K562 (cell line): ENCODE data around the gene DMAC2L. TPM values are rescaled to one million over a fixed set of nuclear protein-coding genes. Genes with fewer than 3 reads are reported as not detected.

Experiments
- ARID3A ChIP-seq: IDR thresholded peaks from 2 replicates; pipeline ENCODE4 v1.6.1; 2012; ENCODE audit warnings: low read depth, low read length, improper control_type of control experiment, borderline replicate concordance
- BRF1 ChIP-seq: IDR thresholded peaks from 3 replicates; pipeline ENCODE4 v1.6.1; 2011; ENCODE audit warnings: borderline replicate concordance, mild to moderate bottlenecking; ENCODE audit not compliant: insufficient read length; ENCODE audit errors: extremely low read depth
- E4F1 ChIP-seq: fragments of 250-450 bp; sonication (Bioruptor Pico); IDR thresholded peaks from 2 replicates; pipeline ENCODE4 v1.5.0; 2021; ENCODE audit warnings: mild to moderate bottlenecking, borderline replicate concordance
- FOXP4 ChIP-seq: sonication (generic); formaldehyde crosslinking; IDR thresholded peaks from 2 replicates; pipeline ENCODE4 v1.8.0; 2022; ENCODE audit warnings: mild to moderate bottlenecking, missing genetic modification reagents, borderline replicate concordance
- GATAD2A ChIP-seq: fragments of 450-650 bp; IDR thresholded peaks from 2 replicates; pipeline ENCODE4 v1.6.1; 2017
- HNRNPH1 ChIP-seq: fragments of 200-400 bp; formaldehyde crosslinking; optimal IDR thresholded peaks from 2 replicates; pipeline ENCODE3; 2017; ENCODE audit warnings: low read depth, mild to moderate bottlenecking, low read length, moderate library complexity
- HNRNPUL1 ChIP-seq: fragments of 200-400 bp; formaldehyde crosslinking; IDR thresholded peaks from 2 replicates; pipeline ENCODE4 v1.6.1; 2017; ENCODE audit warnings: low read length
- L3MBTL2 ChIP-seq: fragments of 450-650 bp; IDR thresholded peaks from 2 replicates; pipeline ENCODE4 v1.6.1; 2016; ENCODE audit warnings: mild to moderate bottlenecking, moderate library complexity
- NR1H2 ChIP-seq: sonication (generic); formaldehyde crosslinking; IDR thresholded peaks from 2 replicates; pipeline ENCODE4 v1.4.0; 2020; ENCODE audit warnings: mild to moderate bottlenecking, missing genetic modification reagents
- PCBP1 ChIP-seq: fragments of 200-400 bp; formaldehyde crosslinking; IDR thresholded peaks from 2 replicates; pipeline ENCODE4 v1.6.1; 2018; ENCODE audit warnings: mild to moderate bottlenecking, low read depth, low read length; ENCODE audit not compliant: poor library complexity, severe bottlenecking
- POLR2A ChIP-seq: fragments of 450-650 bp; conservative IDR thresholded peaks from 2 replicates; pipeline ENCODE4 v1.6.1; 2016
- ZNF589 ChIP-seq: fragments of 200-800 bp; sonication (Bioruptor generic); IDR thresholded peaks from 2 replicates; pipeline ENCODE4 v1.6.1; 2016; ENCODE audit warnings: low read depth, missing genetic modification characterization, missing compliant biosample characterization
- polyA plus RNA-seq, 8 experiments: library from polyadenylated mRNA; depleted of rRNA in 4 of 8; stranded (reverse) in 5 of 8; unstranded in 3 of 8; fragments of >200 nt; fragmentation: Nextera tagmentation in 2 of 8; fragmentation: Illumina TruSeq in 1 of 8; extraction: Ambion mirVana in 2 of 8; extraction: Trizol in 1 of 8; gene quantifications; 2 replicates each; pipeline versions ENCODE4 v1.2.1 to v1.2.3, GENCODE V29; 2011 to 2014; ENCODE audit warnings: inconsistent platforms in 1 of 8, missing spikeins in 1 of 8
- total RNA-seq, 7 experiments: library from RNA; depleted of rRNA in 6 of 7; stranded (reverse); fragments of >200 nt in 6 of 7; fragmentation: Illumina TruSeq in 2 of 7; extraction: Trizol in 2 of 7; gene quantifications; 2 replicates each; pipeline versions ENCODE4 v1.2.1 to v1.2.3, GENCODE V29; 2011 to 2021; ENCODE audit warnings: low replicate concordance in 1 of 7
- TF ChIP-seq, protein P1 (sequence below): fragments of 200-800 bp; sonication (Bioruptor generic); IDR thresholded peaks from 2 replicates; pipeline ENCODE4 v1.6.1; 2017; ENCODE audit warnings: missing genetic modification characterization, missing compliant biosample characterization
- TF ChIP-seq, protein P2 (sequence below): fragments of 450-650 bp; IDR thresholded peaks from 2 replicates; pipeline ENCODE4 v1.7.1; 2018; ENCODE audit warnings: mild to moderate bottlenecking, low read depth; ENCODE audit not compliant: partially characterized antibody
- TF ChIP-seq, protein P3 (sequence below): fragments of 450-650 bp; formaldehyde crosslinking; IDR thresholded peaks from 2 replicates; pipeline ENCODE4 v1.4.0; 2022; ENCODE audit warnings: missing genetic modification characterization

The DMAC2L gene
- total and polyA plus RNA-seq, 9 of the 15 experiments (the other 6 are each of a cell fraction or from before 2014, with no cell fraction given), result 4.0 to 37.2 (median 9.3) TPM

DNA sequence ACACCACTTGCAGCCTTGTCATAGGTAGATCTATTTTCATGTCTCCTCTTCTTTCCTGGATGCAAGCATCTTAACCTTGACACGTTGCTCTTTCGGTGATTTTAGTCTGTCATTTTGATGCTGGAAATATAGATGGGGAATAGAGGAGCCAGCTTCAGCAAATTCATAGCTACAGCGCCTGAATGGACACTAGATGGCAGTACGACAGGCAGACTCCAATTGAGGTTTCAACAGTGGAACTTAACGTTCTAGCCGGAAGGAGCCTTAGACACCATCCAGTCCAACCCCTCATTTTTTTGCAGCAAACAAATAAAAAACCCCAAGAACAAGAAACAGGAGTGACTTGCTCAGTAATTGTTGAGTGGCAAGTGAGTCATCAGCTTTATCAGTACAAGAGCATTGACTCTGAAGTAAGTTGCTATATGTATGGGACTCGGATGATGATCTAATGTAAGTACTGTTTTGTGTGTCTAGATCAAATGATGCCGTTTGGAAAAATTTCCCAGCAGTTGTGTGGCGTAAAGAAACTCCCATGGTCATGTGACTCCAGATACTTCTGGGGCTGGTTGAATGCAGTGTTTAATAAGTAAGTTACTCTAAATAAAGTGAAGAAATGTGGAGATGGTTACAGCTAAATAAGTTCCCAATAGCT is 9.0 kb downstream of the DMAC2L start (continued):
- TF ChIP-seq FOXP4 (CRISPR knock-in tag) (no peak), BRF1 (no peak), POLR2A (no peak), ZNF589 (CRISPR knock-in tag) (0 out of 2 replicates have a peak, but pooled peaks have one; percentile 61), ARID3A (no peak), HNRNPUL1 (no peak), HNRNPH1 (no peak), NR1H2 (CRISPR knock-in tag) (no peak), GATAD2A (no peak), E4F1 (no peak), PCBP1 (no peak), L3MBTL2 (0 out of 2 replicates have a peak, but pooled peaks have one; percentile 7)
- TF ChIP-seq, protein P1, sequence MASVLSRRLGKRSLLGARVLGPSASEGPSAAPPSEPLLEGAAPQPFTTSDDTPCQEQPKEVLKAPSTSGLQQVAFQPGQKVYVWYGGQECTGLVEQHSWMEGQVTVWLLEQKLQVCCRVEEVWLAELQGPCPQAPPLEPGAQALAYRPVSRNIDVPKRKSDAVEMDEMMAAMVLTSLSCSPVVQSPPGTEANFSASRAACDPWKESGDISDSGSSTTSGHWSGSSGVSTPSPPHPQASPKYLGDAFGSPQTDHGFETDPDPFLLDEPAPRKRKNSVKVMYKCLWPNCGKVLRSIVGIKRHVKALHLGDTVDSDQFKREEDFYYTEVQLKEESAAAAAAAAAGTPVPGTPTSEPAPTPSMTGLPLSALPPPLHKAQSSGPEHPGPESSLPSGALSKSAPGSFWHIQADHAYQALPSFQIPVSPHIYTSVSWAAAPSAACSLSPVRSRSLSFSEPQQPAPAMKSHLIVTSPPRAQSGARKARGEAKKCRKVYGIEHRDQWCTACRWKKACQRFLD (CRISPR knock-in tag), result no peak
- TF ChIP-seq, protein P2, sequence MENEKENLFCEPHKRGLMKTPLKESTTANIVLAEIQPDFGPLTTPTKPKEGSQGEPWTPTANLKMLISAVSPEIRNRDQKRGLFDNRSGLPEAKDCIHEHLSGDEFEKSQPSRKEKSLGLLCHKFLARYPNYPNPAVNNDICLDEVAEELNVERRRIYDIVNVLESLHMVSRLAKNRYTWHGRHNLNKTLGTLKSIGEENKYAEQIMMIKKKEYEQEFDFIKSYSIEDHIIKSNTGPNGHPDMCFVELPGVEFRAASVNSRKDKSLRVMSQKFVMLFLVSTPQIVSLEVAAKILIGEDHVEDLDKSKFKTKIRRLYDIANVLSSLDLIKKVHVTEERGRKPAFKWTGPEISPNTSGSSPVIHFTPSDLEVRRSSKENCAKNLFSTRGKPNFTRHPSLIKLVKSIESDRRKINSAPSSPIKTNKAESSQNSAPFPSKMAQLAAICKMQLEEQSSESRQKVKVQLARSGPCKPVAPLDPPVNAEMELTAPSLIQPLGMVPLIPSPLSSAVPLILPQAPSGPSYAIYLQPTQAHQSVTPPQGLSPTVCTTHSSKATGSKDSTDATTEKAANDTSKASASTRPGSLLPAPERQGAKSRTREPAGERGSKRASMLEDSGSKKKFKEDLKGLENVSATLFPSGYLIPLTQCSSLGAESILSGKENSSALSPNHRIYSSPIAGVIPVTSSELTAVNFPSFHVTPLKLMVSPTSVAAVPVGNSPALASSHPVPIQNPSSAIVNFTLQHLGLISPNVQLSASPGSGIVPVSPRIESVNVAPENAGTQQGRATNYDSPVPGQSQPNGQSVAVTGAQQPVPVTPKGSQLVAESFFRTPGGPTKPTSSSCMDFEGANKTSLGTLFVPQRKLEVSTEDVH, result peak; percentile 12
- TF ChIP-seq, protein P3, sequence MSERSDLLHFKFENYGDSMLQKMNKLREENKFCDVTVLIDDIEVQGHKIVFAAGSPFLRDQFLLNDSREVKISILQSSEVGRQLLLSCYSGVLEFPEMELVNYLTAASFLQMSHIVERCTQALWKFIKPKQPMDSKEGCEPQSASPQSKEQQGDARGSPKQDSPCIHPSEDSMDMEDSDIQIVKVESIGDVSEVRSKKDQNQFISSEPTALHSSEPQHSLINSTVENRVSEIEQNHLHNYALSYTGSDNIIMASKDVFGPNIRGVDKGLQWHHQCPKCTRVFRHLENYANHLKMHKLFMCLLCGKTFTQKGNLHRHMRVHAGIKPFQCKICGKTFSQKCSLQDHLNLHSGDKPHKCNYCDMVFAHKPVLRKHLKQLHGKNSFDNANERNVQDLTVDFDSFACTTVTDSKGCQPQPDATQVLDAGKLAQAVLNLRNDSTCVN (CRISPR knock-in tag), result no peak
